Right kidney (tissue), 1 donor: ENCODE results near the gene RNF223.
"Not testable (repeated sequence)": the region's sequence is repeated elsewhere in the genome, so short reads cannot be mapped to it uniquely, and the experiment has no call there.

ENCODE experiments used
- DNase-seq: peaks from one replicate; pipeline ENCODE4 v3.0.0-alpha.2; 2016

Gene RNF223

GRCh38 chr1:1059494-1060280 is 14.4 kb downstream of the RNF223 start:
- peak; percentile 81 for DNase-seq

GRCh38 chr1:1058921-1059493 is 15.1 kb downstream of the RNF223 start:
- DNase-seq = peak; percentile 58

GRCh38 chr1:1058088-1058905 is 15.8 kb downstream of the RNF223 start:
- DNase-seq = no peak

GRCh38 chr1:1057769-1058087 is 16.4 kb downstream of the RNF223 start:
- not testable (repeated sequence) for DNase-seq

GRCh38 chr1:1055841-1056736 is 18.0 kb downstream of the RNF223 start:
- no peak for DNase-seq

GRCh38 chr1:1054971-1055370 is 19.1 kb downstream of the RNF223 start:
- no peak for DNase-seq

GRCh38 chr1:1054099-1054700 is 19.9 kb downstream of the RNF223 start:
- DNase-seq = no peak

- no peak for DNase-seq
These were observed 20.4 kb downstream of the RNF223 start for GRCh38 chr1:1053682-1054081.

- DNase-seq = no peak
These were observed 21.1 kb downstream of the RNF223 start for GRCh38 chr1:1053022-1053421.

GRCh38 chr1:1052003-1052840 is 21.9 kb downstream of the RNF223 start:
- no peak for DNase-seq

GRCh38 chr1:1051127-1051810 is 22.8 kb downstream of the RNF223 start:
- DNase-seq = no peak

- DNase-seq = no peak
These were observed 23.5 kb downstream of the RNF223 start for GRCh38 chr1:1050577-1051052.

- DNase-seq = no peak
These were observed 24.6 kb downstream of the RNF223 start for GRCh38 chr1:1049318-1050165.

GRCh38 chr1:1048765-1049164 is 25.3 kb downstream of the RNF223 start:
- no peak for DNase-seq

GRCh38 chr1:1047963-1048362 is 26.1 kb downstream of the RNF223 start:
- no peak for DNase-seq

GRCh38 chr1:1047407-1047806 is 26.7 kb downstream of the RNF223 start:
- DNase-seq = no peak

GRCh38 chr1:1046767-1047166 is 27.3 kb downstream of the RNF223 start:
- no peak for DNase-seq

GRCh38 chr1:1046243-1046642 is 27.9 kb downstream of the RNF223 start:
- no peak for DNase-seq

GRCh38 chr1:1045129-1045528 is 29.0 kb downstream of the RNF223 start:
- no peak for DNase-seq
